ENCODE measurements around the gene EZR.

Gene EZR

GRCh38 chr6:158777510-158777909, 41.7 kb downstream of the EZR start:
- Histone ChIP-seq H3K27me3 (replicated peaks; ENCODE audit: insufficient read depth, low read length) (no peaks in the 10 kb centered on the region), H3K79me2 (ENCODE audit: low read length) (peaks cover 26% of the 10 kb centered on the region), H3K4me2 (ENCODE audit: low read depth, low read length) (no peak overlapping the region), H4K20me1 (ENCODE audit: insufficient read depth, low read length) (no peaks in the 10 kb centered on the region; the same call in 1 of the 2 replicates), H3K9me2 (replicated peaks; ENCODE audit: insufficient read depth, low read length) (no peaks in the 10 kb centered on the region), H3F3A (ENCODE audit: insufficient read depth, low read length) (no peaks in the 10 kb centered on the region), H3K9ac (ENCODE audit: low read length) (no peak overlapping the region), H3K36me3 (replicated peaks; ENCODE audit: insufficient read depth, low read length) (no peaks in the 10 kb centered on the region), H3K4me3 (ENCODE audit: low read length) (no peak overlapping the region), H3K9me3 (replicated peaks; ENCODE audit: insufficient read depth, low read length) (no peaks in the 10 kb centered on the region), H3K27ac (ENCODE audit: low read length) (no peak overlapping the region), H3K4me1 (ENCODE audit: low read length) (no peaks in the 10 kb centered on the region), H2AFZ (ENCODE audit: low read length) (no peak overlapping the region)
- no peak for DNase-seq
- no peak for TF ChIP-seq EZH2 (optimal IDR thresholded peaks at IDR 0.05; ENCODE audit: low read depth, low read length)
- no peak for TF ChIP-seq EZH2phosphoT487 (IDR thresholded peaks at IDR 0.05; ENCODE audit: low read length)
- no peak for TF ChIP-seq CTCF (IDR thresholded peaks at IDR 0.05; ENCODE audit: low read length)

GRCh38 chr6:158776737-158777136, 42.4 kb downstream of the EZR start:
- H4K20me1 ChIP-seq (ENCODE audit: insufficient read depth, low read length): no peaks in the 10 kb centered on the region; the same call in 1 of the 2 replicates

GRCh38 chr6:158775832-158776231, 43.3 kb downstream of the EZR start:
- H3K9me3 ChIP-seq (replicated peaks; ENCODE audit: insufficient read depth, low read length): no peaks in the 10 kb centered on the region
- H3K4me2 ChIP-seq (ENCODE audit: low read depth, low read length): no peak overlapping the region
- H3K9ac ChIP-seq (ENCODE audit: low read length): no peak overlapping the region
- no peak overlapping the region for H3K27ac ChIP-seq (ENCODE audit: low read length)
- peaks cover 26% of the 10 kb centered on the region for H3K79me2 ChIP-seq (ENCODE audit: low read length)
- H3K4me3 ChIP-seq (ENCODE audit: low read length): no peak overlapping the region
- H4K20me1 ChIP-seq (ENCODE audit: insufficient read depth, low read length): no peaks in the 10 kb centered on the region; the same call in 1 of the 2 replicates
- no peaks in the 10 kb centered on the region for H3K9me2 ChIP-seq (replicated peaks; ENCODE audit: insufficient read depth, low read length)
- H3K4me1 ChIP-seq (ENCODE audit: low read length): no peaks in the 10 kb centered on the region
- H3K36me3 ChIP-seq (replicated peaks; ENCODE audit: insufficient read depth, low read length): no peaks in the 10 kb centered on the region
- TF ChIP-seq CTCF (IDR thresholded peaks at IDR 0.05; ENCODE audit: low read length): no peak
- TF ChIP-seq EZH2 (optimal IDR thresholded peaks at IDR 0.05; ENCODE audit: low read depth, low read length): no peak
- no peak for TF ChIP-seq EZH2phosphoT487 (IDR thresholded peaks at IDR 0.05; ENCODE audit: low read length)
- no peak overlapping the region for H2AFZ ChIP-seq (ENCODE audit: low read length)
- H3K27me3 ChIP-seq (replicated peaks; ENCODE audit: insufficient read depth, low read length): no peaks in the 10 kb centered on the region
- DNase-seq: no peak
- H3F3A ChIP-seq (ENCODE audit: insufficient read depth, low read length): no peaks in the 10 kb centered on the region

More at GRCh38 chr6:158776737-158777136, 42.4 kb downstream of the EZR start:
- no peak overlapping the region for H3K27ac ChIP-seq (ENCODE audit: low read length)
- H2AFZ ChIP-seq (ENCODE audit: low read length): no peak overlapping the region
- H3K4me2 ChIP-seq (ENCODE audit: low read depth, low read length): no peak overlapping the region
- no peak overlapping the region for H3K4me3 ChIP-seq (ENCODE audit: low read length)
- no peak for DNase-seq
- no peaks in the 10 kb centered on the region for H3K36me3 ChIP-seq (replicated peaks; ENCODE audit: insufficient read depth, low read length)
- H3K9me2 ChIP-seq (replicated peaks; ENCODE audit: insufficient read depth, low read length): no peaks in the 10 kb centered on the region
- peaks cover 26% of the 10 kb centered on the region for H3K79me2 ChIP-seq (ENCODE audit: low read length)
- H3K27me3 ChIP-seq (replicated peaks; ENCODE audit: insufficient read depth, low read length): no peaks in the 10 kb centered on the region
- H3K4me1 ChIP-seq (ENCODE audit: low read length): no peaks in the 10 kb centered on the region
- TF ChIP-seq EZH2phosphoT487 (IDR thresholded peaks at IDR 0.05; ENCODE audit: low read length): no peak
- TF ChIP-seq CTCF (IDR thresholded peaks at IDR 0.05; ENCODE audit: low read length): no peak
- TF ChIP-seq EZH2 (optimal IDR thresholded peaks at IDR 0.05; ENCODE audit: low read depth, low read length): no peak
- no peaks in the 10 kb centered on the region for H3F3A ChIP-seq (ENCODE audit: insufficient read depth, low read length)
- no peaks in the 10 kb centered on the region for H3K9me3 ChIP-seq (replicated peaks; ENCODE audit: insufficient read depth, low read length)
- no peak overlapping the region for H3K9ac ChIP-seq (ENCODE audit: low read length)
